Fibroblast of mammary gland (primary cell): ENCODE measurements around the gene XRN2.
A peak's percentile ranks its signal among the peaks of the same experiment; 100 is the strongest.

Source experiments
- DNase-seq: peaks from one replicate; pipeline ENCODE4 v3.0.0-alpha.2; 2010; ENCODE audit warnings: low read depth
- H3K4me3 ChIP-seq: 2 replicates; pipeline ENCODE4 v1.5.1; 2011; ENCODE audit warnings: low read depth, mild to moderate bottlenecking, low read length, moderate library complexity; ENCODE audit not compliant: control insufficient read depth
- TF ChIP-seq, protein P1 (sequence below): conservative IDR thresholded peaks from 2 replicates; pipeline ENCODE4 v1.5.1; 2011; ENCODE audit warnings: low read depth, low read length, inconsistent platforms; ENCODE audit not compliant: control insufficient read depth, insufficient read depth

XRN2 gene

GRCh38 chr20:21326700-21327099 lies 23.6 kb downstream of the XRN2 start:
- no peak overlapping the region for H3K4me3 ChIP-seq
- no peak for DNase-seq
- TF ChIP-seq, protein P1, sequence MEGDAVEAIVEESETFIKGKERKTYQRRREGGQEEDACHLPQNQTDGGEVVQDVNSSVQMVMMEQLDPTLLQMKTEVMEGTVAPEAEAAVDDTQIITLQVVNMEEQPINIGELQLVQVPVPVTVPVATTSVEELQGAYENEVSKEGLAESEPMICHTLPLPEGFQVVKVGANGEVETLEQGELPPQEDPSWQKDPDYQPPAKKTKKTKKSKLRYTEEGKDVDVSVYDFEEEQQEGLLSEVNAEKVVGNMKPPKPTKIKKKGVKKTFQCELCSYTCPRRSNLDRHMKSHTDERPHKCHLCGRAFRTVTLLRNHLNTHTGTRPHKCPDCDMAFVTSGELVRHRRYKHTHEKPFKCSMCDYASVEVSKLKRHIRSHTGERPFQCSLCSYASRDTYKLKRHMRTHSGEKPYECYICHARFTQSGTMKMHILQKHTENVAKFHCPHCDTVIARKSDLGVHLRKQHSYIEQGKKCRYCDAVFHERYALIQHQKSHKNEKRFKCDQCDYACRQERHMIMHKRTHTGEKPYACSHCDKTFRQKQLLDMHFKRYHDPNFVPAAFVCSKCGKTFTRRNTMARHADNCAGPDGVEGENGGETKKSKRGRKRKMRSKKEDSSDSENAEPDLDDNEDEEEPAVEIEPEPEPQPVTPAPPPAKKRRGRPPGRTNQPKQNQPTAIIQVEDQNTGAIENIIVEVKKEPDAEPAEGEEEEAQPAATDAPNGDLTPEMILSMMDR: no peak

- no peak overlapping the region for H3K4me3 ChIP-seq
- no peak for DNase-seq
- TF ChIP-seq, protein P1: no peak
Observed at GRCh38 chr20:21336455-21337151, 33.5 kb downstream of the XRN2 start.

- H3K4me3 ChIP-seq: no peak overlapping the region
- DNase-seq: no peak
- TF ChIP-seq, protein P1: no peak
Observed at GRCh38 chr20:21338291-21338690, 35.2 kb downstream of the XRN2 start.

DNA sequence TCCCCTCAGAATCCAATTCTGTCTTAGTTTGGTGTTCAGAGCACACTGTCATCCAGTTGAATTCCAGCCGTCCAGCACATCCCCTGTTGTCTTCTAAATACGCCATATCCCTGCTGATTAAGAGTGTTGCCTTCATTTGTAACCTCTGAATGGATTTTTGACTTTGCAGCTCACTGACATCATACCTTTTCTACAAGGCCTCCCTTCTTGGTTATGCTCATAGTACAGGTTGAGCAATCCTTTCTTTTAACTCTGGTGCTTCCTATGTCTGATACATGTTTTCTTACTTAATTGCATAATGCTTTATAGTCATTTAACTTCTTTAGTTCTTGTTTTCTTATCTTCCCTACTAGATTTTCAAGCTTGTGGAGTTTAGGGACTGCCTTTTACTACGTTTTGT lies 36.4 kb downstream of the XRN2 start:
- DNase-seq: peak; percentile 24
- no peak overlapping the region for H3K4me3 ChIP-seq
- TF ChIP-seq, protein P1: no peak

DNA sequence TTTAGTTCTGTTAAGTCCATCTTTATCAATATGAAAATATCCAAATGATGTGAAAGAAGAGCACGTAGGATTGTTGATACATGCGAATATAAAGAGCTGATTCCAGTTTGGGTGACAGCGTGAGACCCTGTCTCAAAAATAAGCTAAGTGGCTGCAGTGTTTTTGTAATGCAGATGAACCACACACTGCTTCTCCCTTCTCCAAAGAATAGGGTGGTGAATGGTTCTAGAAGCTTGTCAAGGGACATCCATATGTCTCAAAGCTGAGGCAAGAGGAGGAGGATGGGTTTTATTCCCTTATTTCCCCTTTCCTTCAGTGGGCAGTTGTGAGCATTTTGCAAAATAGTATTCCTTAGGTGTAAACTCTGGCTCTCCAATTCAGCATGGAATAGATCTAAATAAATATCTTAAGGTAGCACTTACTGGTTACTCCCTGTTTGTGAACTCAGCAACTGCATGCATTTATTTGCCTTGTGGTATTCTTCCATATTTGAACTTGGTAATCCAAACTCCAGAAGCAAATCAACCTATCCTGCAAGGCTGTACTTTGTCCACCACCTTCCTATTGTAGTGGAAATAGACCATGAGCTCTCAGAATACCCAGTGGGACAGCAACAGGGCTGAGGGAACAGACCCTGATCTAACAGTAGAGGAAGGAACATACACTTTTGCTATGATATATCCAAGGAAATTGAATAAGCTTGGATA lies 38.0 kb downstream of the XRN2 start:
- TF ChIP-seq, protein P1: no peak
- DNase-seq: no peak
- H3K4me3 ChIP-seq: no peak overlapping the region

DNA sequence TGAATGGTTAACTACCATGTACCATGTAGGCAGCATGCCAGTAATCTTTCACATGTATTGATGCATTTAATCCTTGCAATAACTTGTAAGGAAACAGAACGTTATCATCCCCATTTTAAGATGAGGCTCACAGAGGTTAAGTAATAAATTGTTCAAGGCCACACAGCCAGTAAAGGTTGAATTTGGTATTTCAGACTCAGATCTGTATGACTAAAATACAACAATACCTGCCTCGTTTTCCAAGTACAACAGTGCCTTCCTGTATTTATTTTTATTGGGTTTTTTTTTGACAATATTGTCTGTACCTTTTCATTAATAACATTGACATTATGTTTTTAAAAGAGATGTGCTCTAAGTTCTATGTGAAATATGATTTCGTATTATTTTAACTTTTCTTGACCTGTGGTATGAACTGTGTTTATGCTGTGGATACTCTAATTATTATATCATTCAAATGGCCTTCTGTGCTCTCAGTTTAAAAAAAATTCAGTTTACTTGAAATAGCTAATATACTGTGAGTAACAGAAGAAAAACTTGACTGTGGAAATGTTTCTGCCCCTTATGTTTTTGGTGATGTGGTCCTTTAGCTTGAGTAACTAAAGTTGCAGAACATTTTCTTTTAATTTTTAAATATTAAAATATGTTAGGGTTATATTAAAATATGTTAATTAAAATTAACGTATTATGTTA lies 39.7 kb downstream of the XRN2 start:
- DNase-seq: no peak
- TF ChIP-seq, protein P1: no peak

More for the DNA sequence above, 39.7 kb downstream of the XRN2 start:
- no peak overlapping the region for H3K4me3 ChIP-seq
